ENCODE results near the gene SESN3. TPM values are rescaled to one million over a fixed set of nuclear protein-coding genes. Genes with fewer than 3 reads are reported as not detected.

The SESN3 gene
- total RNA-seq, 1 donor from 2014 or later, result 79.7 TPM

- H3K4me1 Mint-ChIP-seq (ENCODE audit: low read depth), result peaks cover 18% of the 10 kb centered on the region
- no peak for TF ChIP-seq CTCF (IDR thresholded peaks at IDR 0.05; ENCODE audit: unreplicated experiment)
- H3K9me3 Mint-ChIP-seq (ENCODE audit: low read depth), result no peaks in the 10 kb centered on the region
- H3K27me3 Mint-ChIP-seq, result no peaks in the 10 kb centered on the region
- H3K4me3 Mint-ChIP-seq (ENCODE audit: low read depth), result no peak overlapping the region
- no peak for DNase-seq (ENCODE audit: low spot score, unreplicated experiment)
- H3K27ac Mint-ChIP-seq, result no peak overlapping the region
- no peaks in the 10 kb centered on the region for H3K36me3 Mint-ChIP-seq (ENCODE audit: insufficient read depth)
These were observed 12.0 kb upstream of the SESN3 start for GRCh38 chr11:95242845-95243605.

DNA sequence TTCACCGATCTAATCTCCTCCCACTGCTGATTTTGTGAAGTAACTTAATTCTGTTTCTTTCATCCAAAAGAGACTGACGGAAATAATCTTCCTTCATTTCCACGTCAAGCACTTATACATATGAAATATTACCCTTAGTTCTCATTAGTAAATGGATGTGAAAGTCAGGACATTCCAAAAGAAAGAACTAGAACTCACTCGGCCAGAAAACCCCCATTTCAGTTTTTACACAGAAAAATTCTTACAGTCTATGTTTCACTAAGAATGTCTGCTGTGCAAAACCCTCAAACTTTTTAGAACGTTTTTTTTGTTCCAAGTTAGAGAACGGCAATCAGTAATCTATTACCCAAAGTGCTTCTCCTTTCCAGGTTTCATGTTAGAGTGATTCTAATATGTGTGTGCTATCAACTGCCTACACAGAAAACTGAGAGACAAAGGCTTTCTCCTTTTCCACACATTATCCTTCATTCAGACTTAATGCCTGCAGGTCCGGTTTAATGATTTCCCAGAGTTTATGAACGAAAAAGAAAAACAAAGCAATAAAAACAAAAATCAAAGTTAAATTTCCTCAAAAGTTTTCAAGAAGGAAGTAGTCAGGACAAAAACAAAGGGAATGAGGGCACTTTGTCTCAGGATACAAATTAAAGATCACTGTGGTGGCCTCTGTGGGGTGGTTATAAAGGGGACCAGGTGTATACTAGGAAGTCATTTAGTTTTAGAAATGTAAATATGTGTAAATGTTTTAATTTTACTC is 11.3 kb upstream of the SESN3 start:
- no peak overlapping the region for H3K4me3 Mint-ChIP-seq (ENCODE audit: low read depth)
- H3K27me3 Mint-ChIP-seq, result no peaks in the 10 kb centered on the region
- peak overlapping the region; percentile 24 for H3K27ac Mint-ChIP-seq
- DNase-seq (ENCODE audit: low spot score, unreplicated experiment), result no peak
- H3K9me3 Mint-ChIP-seq (ENCODE audit: low read depth), result no peaks in the 10 kb centered on the region
- peaks cover 18% of the 10 kb centered on the region for H3K4me1 Mint-ChIP-seq (ENCODE audit: low read depth)
- no peak for TF ChIP-seq CTCF (IDR thresholded peaks at IDR 0.05; ENCODE audit: unreplicated experiment)
- H3K36me3 Mint-ChIP-seq (ENCODE audit: insufficient read depth), result no peaks in the 10 kb centered on the region

GRCh38 chr11:95241681-95242081 is 10.7 kb upstream of the SESN3 start:
- Mint-ChIP-seq H3K36me3 (ENCODE audit: insufficient read depth) (no peaks in the 10 kb centered on the region), H3K4me1 (ENCODE audit: low read depth) (peaks cover 18% of the 10 kb centered on the region), H3K27ac (peak overlapping the region; percentile 81), H3K4me3 (ENCODE audit: low read depth) (no peak overlapping the region), H3K9me3 (ENCODE audit: low read depth) (no peaks in the 10 kb centered on the region), H3K27me3 (no peaks in the 10 kb centered on the region)
- no peak for DNase-seq (ENCODE audit: low spot score, unreplicated experiment)
- no peak for TF ChIP-seq CTCF (IDR thresholded peaks at IDR 0.05; ENCODE audit: unreplicated experiment)

DNA sequence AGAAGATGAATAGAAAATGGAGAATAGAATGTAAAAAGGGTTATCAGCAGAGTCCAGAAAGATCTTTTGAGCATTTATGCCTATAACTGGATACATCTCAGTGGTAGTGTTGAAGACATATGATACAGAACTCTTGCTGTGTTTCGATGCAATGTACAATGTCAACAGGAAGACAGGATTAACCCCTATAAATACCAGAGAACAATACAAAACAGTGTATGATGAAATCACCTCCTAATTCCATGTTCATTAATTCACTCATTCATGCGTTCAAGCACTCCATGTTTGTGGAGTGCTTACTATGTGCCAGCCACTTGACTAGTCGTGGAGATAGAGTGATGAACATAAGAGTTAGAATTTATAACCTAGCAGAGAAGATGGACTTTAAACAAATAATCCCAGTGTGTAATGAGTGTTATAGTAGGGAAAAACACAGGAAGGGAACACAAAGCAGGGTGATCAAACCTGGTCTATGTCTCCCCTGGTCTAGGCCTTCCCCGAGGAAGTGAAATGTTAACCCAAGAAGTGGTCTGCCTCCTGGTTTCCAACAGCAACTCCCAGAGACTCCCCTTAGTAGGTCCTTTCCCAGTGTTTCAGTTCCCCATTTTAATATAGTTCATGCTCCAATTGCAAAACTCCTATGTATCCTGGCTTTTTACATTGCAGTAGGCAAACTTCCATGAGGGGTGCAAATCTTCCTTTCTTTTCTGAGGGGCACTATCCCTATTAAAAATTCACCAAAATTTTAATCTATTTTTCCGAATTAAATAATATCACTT is 9.1 kb upstream of the SESN3 start:
- H3K27me3 Mint-ChIP-seq, result no peaks in the 10 kb centered on the region
- no peaks in the 10 kb centered on the region for H3K9me3 Mint-ChIP-seq (ENCODE audit: low read depth)
- DNase-seq (ENCODE audit: low spot score, unreplicated experiment), result no peak
- H3K4me3 Mint-ChIP-seq (ENCODE audit: low read depth), result no peak overlapping the region
- no peaks in the 10 kb centered on the region for H3K36me3 Mint-ChIP-seq (ENCODE audit: insufficient read depth)
- peaks cover 22% of the 10 kb centered on the region for H3K4me1 Mint-ChIP-seq (ENCODE audit: low read depth)
- H3K27ac Mint-ChIP-seq, result no peak overlapping the region
- no peak for TF ChIP-seq CTCF (IDR thresholded peaks at IDR 0.05; ENCODE audit: unreplicated experiment)

- DNase-seq (ENCODE audit: low spot score, unreplicated experiment), result no peak
- Mint-ChIP-seq H3K36me3 (ENCODE audit: insufficient read depth) (no peaks in the 10 kb centered on the region), H3K9me3 (ENCODE audit: low read depth) (no peaks in the 10 kb centered on the region), H3K4me3 (ENCODE audit: low read depth) (no peak overlapping the region), H3K4me1 (ENCODE audit: low read depth) (peaks cover 22% of the 10 kb centered on the region), H3K27ac (no peak overlapping the region), H3K27me3 (no peaks in the 10 kb centered on the region)
- no peak for TF ChIP-seq CTCF (IDR thresholded peaks at IDR 0.05; ENCODE audit: unreplicated experiment)
These were observed 1.7 kb upstream of the SESN3 start for GRCh38 chr11:95232666-95233065.
